ENCODE measurements around the gene PTPRZ1. TPM values are rescaled to one million over a fixed set of nuclear protein-coding genes. Genes with fewer than 3 reads are reported as not detected.

Gene PTPRZ1
- total RNA-seq, 1 donor, result 0.43 TPM

DNA sequence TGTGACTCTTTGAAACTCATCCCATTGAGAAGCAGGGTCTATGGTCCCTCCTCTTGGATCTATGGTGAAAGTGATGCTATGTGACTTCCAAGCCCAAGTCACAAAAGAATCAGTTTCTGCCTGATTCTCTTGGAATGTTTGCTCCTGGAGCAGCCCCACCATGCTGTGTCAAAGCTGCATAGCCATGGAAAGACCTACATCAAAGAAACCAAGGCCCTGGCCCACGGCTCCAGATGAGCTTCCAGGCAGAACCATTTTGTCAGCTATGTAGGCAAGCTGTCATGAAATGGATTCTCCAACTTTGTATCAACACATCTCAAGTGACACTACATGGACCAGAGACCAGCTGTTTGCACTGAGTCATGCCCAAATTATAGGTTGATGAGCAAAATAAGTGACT lies 194.1 kb downstream of the PTPRZ1 start:
- H3K4me3 ChIP-seq (ENCODE audit: low read depth, low read length), result no peak overlapping the region
- no peak for DNase-seq (ENCODE audit: low read depth)
- TF ChIP-seq, protein P1, sequence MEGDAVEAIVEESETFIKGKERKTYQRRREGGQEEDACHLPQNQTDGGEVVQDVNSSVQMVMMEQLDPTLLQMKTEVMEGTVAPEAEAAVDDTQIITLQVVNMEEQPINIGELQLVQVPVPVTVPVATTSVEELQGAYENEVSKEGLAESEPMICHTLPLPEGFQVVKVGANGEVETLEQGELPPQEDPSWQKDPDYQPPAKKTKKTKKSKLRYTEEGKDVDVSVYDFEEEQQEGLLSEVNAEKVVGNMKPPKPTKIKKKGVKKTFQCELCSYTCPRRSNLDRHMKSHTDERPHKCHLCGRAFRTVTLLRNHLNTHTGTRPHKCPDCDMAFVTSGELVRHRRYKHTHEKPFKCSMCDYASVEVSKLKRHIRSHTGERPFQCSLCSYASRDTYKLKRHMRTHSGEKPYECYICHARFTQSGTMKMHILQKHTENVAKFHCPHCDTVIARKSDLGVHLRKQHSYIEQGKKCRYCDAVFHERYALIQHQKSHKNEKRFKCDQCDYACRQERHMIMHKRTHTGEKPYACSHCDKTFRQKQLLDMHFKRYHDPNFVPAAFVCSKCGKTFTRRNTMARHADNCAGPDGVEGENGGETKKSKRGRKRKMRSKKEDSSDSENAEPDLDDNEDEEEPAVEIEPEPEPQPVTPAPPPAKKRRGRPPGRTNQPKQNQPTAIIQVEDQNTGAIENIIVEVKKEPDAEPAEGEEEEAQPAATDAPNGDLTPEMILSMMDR (IDR thresholded peaks at IDR 0.05; ENCODE audit: insufficient read depth, low read depth, low read length), result no peak

DNA sequence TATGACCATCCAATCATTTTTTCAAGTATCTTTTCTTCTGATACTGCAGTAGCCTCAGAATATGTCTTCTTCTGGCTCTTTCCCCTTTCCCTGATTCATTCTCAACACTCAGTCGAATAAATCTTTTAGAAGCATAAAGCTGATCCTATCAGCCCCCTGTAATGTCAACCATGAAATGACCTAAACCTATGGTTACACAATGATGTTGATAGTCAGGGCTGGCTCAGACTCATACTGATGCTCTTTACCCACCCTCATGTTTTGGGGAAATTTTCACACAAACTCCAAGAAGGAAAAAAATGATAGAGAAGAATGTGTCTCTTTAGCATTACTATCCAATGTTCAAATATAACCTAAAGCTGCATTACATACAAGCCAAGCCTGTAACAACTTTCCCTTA lies 195.1 kb downstream of the PTPRZ1 start:
- no peak overlapping the region for H3K4me3 ChIP-seq (ENCODE audit: low read depth, low read length)
- DNase-seq (ENCODE audit: low read depth), result no peak
- TF ChIP-seq, protein P1 (IDR thresholded peaks at IDR 0.05; ENCODE audit: insufficient read depth, low read depth, low read length), result no peak

DNA sequence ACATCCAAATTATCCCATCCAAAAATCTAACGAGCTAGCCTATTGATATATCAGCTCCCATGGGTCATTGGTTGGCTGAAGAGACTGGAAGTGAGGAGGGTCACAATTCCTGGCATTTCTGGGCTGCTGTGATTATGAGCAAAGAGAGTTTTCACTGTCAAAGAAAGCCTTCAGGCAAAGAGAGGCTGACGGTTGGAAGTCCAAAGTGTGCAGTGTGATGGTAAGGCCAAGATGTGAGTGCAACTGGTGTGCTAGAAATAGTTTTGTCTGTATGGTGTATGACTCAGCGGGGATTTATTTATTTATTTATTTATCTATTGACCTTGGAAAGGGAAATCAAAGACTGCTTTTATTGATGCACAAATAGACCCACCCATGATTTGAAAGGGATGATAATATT lies 196.0 kb downstream of the PTPRZ1 start:
- H3K4me3 ChIP-seq (ENCODE audit: low read depth, low read length), result no peak overlapping the region
- DNase-seq (ENCODE audit: low read depth), result no peak
- TF ChIP-seq, protein P1 (IDR thresholded peaks at IDR 0.05; ENCODE audit: insufficient read depth, low read depth, low read length), result no peak

DNA sequence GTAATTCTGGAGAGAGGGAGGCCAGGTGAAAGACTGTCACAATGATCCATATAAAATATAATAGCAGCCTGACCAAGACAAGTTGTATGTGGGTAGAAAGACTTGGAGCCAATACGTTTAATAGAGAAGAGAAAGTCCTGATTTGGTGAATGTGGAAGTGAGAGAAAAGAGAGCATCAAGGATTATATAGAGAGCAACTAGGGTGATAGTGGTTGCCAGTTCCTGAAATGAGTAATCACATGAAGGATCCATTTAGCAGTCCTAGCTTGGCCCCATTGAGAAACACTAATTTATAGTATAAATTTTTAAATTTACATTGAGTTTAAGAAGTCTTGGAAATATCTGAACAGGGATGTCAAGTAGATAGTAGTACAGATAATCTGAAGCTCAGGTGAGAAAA lies 197.1 kb downstream of the PTPRZ1 start:
- H3K4me3 ChIP-seq (ENCODE audit: low read depth, low read length), result no peak overlapping the region
- DNase-seq (ENCODE audit: low read depth), result no peak
- TF ChIP-seq, protein P1 (IDR thresholded peaks at IDR 0.05; ENCODE audit: insufficient read depth, low read depth, low read length), result no peak

DNA sequence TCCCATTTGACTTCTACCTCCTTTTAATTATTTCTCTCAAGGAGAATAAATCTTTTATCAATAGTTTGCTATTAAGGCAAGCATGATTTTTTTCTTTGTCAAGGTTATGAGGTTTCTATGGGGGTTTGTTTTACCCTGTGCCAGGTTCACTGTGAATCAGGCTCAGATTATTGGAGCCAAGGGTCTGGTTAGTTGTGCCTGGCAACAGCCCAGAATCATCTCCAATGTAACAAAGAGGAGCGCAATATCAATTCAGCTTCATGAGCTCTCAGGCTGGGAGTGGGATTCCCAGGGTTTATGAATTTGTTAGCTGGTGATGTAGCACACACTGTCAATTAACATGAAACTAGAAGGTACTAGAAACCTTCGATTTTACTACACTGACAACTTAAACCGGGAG lies 197.9 kb downstream of the PTPRZ1 start:
- no peak for DNase-seq (ENCODE audit: low read depth)
- no peak overlapping the region for H3K4me3 ChIP-seq (ENCODE audit: low read depth, low read length)
- TF ChIP-seq, protein P1 (IDR thresholded peaks at IDR 0.05; ENCODE audit: insufficient read depth, low read depth, low read length), result no peak

DNA sequence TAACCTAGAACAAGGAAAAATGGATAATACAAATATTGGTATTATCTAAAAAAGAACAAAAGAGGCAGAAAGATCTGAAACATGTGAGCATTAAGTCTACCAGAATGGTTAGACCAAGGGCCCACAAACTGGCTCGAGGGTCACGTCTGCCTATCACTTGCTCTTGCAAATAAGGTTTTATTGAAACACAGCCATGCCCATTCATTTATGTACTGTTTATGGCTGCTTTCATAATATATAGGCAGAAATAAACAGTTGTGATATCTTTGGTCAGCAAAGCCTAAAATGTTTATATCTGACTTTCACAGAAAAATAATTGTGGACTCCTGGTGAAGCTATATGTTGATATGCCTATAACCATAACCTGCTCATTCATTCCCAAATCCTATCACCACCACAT lies 199.3 kb downstream of the PTPRZ1 start:
- DNase-seq (ENCODE audit: low read depth), result no peak
- TF ChIP-seq, protein P1 (IDR thresholded peaks at IDR 0.05; ENCODE audit: insufficient read depth, low read depth, low read length), result no peak
- no peak overlapping the region for H3K4me3 ChIP-seq (ENCODE audit: low read depth, low read length)

DNA sequence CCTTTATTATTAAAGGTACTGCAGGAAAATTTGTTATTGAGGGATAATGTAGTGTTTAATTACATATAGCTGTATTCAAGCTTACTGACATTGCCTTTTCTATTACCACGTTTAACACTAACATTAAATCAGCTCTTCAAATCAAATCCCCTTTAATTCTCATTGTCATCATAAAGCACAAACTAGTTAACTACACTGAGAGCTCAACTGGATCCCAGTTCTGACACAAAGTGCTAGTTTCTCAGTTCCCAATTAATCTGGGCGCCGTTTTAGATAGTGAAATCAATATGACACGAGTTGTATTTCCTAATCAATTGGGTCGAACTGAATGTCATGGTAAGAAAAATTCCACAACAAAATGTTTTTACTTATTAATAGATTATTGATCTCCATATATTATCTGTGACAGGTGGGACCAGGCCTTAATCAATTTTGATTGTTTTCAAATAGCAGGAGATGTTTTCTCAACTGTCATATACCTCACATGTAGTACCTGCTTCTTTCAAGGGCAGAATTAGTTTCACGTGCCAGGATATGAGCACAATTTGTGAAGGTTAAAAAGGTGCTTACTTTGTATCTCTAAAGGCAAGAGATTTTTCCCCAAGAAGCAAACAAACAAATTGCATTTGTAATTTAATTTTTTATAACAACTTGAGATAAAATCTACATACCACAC lies 200.1 kb downstream of the PTPRZ1 start:
- DNase-seq (ENCODE audit: low read depth), result no peak
- no peak overlapping the region for H3K4me3 ChIP-seq (ENCODE audit: low read depth, low read length)
- TF ChIP-seq, protein P1 (IDR thresholded peaks at IDR 0.05; ENCODE audit: insufficient read depth, low read depth, low read length), result no peak
